Activated gamma-delta T cell treated with Interleukin-2 at 50 U/mL for 16 hours (primary cell): ENCODE measurements around the gene UBE2B.
A peak's percentile ranks its signal among the peaks of the same experiment; 100 is the strongest.
"Not testable (repeated sequence)": the region's sequence is repeated elsewhere in the genome, so short reads cannot be mapped to it uniquely, and the experiment has no call there.

ENCODE experiments used
- DNase-seq: peaks from one replicate; pipeline ENCODE4 v3.0.0-alpha.2; 2020

The UBE2B gene

DNA sequence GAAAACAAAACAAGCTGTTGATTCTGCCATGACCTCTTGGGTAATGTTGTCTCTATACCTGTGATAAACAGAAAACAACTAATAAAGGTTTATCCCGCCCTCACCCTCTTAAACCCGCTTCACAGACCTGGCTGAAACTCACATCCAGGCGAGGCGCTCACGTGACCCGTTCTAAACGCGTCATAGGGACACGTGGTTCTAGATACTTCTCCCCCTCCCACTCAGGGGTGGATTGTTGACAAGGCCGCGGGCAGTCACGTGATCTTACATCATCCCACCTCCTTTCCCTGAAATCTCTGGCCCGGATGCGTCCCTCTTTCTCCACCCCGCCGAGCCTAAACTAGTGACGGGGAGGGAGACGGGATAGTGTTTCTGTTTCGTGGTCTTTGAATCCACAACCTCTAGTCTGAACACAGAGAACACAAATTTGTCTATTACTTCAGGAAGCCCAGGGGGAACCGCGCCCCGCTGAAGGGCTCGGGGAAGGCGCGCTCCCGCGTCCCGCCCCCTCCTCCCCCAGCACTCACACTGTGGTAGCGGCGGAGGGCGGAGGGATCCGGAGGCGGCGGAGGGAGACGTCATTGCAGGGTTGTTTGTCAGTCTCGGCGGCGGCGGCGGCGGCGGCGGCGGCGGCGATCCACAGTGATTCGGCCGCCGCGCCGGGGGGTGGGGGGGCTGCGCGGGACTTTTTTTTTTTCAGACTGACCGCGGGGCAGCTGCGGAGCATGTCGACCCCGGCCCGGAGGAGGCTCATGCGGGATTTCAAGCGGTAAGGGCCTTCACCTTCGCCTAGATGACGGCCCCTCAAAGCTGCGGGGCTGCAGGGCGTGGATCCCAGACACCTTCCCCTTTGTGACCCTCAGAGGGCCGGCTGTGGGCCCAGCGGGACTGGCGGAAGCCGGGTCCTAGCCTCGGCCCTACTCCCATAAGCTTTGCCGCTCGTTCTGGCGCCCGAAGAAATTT lies at the start of gene UBE2B:
UBE2B (plus strand) TSS at position 699 of the 963 bp plus-strand sequence; CDS start at position 726, 27 bp downstream.
- DNase-seq, result peak; percentile 98

DNA sequence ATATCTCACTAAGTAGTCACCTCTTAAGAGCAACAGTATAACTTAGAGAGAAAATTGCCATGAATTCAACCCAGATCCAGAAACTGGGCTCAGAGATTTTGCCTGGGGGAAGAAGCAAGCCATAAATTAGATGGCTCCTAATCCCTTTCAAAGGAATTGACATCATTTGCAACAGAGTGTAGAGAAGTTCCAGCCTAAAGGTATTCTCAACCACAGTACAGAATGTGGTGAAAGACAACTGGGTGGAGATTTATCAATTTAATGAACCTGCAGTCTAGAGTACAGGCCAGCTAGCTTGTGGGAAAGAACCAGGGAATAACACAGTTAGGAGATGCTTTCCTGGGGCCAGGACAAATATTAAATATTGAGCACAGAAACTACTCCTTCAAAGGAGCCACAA lies 44.0 kb upstream of the UBE2B start:
- DNase-seq, result no peak

DNA sequence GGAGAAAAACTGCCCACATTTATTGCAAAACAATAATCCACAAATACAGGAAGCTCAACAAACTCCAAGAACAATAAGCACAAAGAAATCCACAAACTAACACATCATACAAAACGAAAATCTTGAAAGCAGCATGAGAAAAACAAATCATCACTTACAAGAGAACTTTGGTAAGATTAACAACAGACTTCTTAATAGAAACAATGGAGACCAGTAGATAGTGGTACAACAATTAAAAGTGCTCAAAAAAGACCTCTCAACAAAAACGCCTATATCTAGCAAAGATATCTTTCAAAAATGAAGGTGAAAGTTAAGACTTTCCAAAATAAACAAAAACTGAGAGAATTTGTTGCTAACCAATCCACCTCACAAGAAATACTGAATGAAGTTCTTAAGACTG lies 42.8 kb upstream of the UBE2B start:
- DNase-seq, result no peak

DNA sequence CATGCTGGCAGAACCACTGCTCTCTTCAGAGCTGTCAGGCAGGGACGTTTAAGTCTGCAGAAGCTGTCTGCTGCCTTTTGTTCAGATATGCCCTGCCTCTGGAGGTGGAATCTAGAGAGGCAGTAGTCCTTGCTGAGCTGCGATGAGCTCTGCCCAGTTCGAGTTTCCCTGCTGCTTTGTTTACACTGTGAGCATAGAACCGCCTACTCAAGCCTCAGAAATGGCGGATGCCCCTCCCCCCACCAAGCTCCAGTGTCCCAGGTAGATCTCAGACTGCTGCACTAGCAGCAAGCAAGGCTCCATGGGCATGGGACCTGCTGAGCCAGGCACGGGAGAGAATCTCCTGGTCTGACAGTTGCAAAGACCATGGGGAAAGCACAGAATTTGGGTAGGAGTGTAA lies 34.5 kb upstream of the UBE2B start:
- DNase-seq, result not testable (repeated sequence)

DNA sequence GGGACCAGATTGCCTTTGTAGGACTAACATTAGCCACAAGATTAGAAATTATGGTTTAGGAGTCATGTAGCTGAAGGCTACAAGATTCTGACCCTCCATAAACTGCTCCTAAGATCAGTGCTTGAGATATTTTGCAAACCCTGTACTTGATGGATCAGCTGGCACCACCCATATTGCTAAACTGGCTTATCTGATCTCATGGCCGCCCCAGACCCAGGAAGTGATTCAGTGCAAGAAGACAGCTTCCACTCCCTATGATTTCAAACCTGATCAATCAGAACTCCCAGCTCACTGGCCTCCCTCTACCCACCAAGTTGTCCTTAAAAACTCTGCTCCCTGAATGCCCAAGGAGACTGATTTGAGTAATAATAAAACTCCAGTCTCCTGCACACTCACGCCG lies 27.9 kb upstream of the UBE2B start:
- not testable (repeated sequence) for DNase-seq

DNA sequence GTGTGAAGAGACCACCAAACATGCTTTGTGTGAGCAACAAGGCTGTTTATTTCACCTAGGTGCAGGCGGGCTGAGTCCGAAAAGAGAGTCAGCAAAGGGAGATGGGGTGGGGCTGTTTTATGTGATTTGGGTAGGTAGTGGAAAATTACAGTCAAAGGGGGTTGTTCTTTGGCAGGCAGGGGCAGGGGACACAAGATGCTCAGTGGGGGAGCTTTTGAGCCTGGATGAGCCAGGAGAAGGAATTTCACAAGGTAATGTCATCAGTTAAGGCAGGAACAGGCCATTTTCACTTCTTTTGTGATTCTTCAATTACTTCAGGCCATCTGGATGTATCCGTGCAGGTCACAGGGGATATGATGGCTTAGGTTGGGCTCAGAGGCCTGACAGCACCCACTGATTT lies 25.9 kb upstream of the UBE2B start:
- DNase-seq, result not testable (repeated sequence)

DNA sequence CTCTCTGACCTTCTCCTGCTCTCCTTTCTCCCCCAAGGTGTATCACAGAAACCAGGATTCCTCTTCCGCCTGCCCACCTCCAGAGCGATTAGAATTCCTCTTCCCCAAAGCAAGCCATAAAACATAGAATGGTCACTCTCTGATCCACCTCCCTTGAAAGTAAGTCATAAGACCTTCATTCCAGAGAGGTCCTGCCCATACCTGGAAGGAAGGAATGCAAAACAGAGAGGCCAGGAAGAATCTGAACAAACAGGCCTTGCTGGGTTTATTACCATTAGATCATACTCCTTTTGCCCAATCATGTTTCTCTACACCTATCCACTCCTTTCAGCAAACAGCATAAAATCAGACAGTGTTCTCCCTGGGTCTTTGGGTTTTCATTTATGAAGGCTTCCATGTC lies 25.4 kb upstream of the UBE2B start:
- no peak for DNase-seq

DNA sequence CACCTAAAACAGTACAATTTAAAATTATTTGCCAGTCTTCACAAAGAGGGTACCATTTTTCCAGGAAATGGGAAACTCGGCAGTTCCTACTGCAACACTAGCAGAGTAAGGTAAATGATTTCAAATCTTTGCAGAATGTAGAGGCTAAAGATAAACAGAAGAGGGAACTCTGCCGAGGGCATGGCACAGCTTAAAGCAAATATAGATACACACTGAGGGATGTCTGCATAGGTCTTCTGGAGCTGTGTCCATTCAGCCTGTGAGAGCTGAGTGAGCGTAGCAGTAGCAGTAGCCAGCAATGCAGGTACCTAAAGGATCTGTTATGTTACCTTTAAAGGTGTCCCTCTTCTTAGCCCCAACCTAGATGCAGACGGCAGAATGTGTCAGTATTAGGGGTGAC lies 21.9 kb upstream of the UBE2B start:
- DNase-seq, result no peak

DNA sequence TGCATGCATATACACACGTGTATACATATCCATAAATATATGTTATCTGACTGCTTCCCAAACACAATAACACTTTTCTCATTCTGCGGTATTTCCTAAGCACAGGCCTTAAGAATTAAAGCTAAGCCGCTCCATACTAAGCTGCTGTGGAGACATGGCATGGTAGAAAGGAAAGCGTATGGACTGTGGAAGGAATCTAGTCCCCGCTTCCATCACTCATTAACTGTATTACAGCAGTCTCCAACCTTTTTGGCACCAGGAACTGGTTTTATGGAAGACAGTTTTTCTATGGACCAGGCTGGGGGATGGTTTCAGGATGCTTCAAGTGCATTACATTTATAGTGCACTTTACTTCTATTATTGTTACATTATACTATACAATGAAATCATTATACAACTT lies 15.7 kb upstream of the UBE2B start:
- DNase-seq, result no peak

DNA sequence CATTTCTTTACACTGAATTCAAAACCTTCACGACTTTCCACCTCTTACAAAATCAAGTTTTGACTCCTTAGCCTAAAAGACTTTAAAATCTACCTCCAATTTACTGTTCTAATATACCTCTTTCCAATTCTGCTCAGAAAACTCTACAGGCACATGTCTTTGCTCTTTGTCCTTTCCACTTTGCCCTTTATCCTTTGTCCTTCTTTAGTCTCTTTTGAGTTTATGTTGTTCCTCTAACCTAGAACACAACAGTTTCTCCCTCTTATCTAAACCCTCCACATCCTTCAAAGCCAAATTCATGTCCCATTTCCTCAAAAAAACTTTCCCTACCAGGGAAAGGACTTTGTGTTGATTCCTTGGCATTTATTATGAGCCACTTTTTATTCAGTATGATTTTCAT lies 5.8 kb upstream of the UBE2B start:
- no peak for DNase-seq

DNA sequence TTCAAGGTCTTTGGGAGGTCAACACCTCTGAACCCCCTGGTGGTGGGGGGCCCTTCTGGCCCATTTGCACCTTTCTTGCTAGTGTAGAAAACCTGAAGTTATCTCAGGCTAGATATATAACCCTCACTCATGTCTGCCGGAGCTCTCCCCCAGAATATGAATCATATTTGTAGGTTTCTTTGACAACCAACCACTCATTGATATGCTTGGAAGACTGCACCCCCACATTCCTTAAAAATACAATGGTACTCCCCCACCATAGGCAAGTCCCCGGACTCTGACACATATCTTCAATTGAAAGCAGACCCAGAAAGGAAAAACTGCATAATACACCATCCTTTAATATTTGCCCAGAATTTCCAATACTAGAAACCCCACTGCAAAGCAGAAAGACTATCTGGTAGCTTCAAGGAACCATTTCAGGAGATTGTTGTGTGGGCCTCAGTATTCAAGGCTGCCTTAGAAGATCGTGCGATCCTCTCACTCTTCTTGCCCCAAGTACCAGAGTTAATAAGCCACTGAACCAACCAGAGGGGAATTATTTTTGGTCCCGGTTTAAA lies 978 bp upstream of the UBE2B start:
- no peak for DNase-seq

DNA sequence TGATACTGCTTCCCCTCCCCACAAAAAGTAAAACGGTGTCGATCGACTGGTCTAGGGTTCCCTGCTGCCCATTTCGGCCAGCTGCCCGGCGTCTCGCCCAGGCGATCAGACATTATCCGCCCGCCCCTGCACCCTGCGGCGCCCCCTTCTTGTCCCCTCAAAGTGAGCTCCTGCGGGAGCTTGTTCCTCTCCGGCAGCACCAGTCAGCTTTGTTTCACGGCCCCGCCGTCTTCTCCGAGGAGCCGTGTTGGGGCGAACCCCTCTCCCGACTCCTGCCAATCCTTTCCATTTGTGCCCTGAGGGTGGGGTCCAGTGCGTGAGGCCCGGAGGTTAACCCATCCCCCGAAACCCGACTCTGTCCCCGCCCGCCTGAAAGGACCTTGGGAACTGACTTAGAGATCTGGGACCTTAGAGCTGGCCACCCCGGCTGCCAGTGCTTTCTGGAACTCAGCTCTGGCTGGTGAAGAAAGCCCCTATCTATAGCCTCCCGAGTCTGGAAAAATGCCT lies 518 bp downstream of the UBE2B start:
- DNase-seq, result peak; percentile 30

DNA sequence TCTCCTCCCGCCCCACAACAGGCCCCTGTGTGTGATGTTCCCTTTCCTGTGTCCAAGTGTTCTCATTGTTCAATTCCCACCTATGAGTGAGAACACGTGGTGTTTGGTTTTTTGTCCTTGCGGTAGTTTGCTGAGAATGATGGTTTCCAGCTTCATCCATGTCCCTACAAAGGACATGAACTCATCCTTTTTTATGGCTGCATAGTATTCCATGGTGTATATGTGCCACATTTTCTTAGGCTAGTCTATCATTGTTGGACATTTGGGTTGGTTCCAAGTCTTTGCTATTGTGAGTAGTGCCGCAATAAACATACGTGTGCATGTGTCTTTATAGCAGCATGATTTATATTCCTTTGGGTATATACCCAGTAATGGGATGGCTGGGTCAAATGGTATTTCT lies 2.3 kb downstream of the UBE2B start:
- not testable (repeated sequence) for DNase-seq

DNA sequence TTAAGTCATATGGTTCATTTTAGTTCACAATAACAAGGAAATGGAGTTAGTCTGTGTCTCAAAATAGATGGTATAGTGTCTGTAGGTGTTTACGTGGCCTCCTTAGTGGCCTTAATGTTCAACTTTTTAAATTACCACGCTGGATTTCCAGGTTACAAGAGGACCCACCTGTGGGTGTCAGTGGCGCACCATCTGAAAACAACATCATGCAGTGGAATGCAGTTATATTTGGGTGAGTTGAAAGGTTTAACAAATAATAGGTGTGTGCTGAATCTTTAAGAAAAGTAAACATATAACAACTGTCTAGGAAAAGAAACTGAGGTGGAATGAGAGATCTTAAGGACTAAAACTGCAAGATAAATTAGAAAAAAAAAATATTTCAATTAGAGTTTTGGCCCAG lies 2.9 kb downstream of the UBE2B start:
- DNase-seq, result no peak

DNA sequence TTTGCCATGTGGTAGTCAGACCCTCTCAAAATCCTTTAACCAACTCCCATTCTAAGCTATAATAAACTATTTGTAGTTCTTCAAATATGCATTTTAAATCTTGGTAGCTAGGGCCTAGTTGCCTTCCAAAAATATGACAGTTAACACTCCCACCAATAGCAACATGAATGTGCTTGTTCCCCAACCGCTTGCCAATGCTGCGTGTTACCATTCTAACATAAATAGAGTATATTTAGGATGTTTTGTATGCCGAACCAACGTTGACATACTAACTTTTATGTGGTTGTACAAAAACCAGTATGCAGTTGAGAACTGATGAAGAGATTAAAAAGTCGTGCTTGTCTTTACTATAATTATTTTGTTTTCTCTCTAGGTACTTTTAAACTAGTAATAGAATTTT lies 9.0 kb downstream of the UBE2B start:
- DNase-seq, result no peak

DNA sequence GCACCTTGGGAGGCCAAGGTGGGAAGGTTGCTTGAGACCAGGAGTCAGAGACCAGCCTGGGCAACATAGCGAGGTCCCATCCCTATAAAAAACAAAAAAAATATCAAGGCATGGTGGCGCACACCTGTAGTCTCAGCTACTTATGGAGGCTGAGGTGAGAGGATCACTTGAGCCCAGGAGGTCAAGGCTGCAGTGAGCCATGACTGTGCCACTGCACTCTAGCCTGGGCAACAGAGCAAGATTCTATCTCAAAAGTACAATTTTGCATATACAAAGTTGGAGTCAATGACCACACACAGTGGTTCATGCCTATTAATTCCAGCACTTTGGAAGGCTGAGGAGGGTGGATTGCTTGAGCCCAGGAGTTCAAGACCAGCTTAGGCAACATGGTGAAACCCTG lies 10.8 kb downstream of the UBE2B start:
- DNase-seq, result not testable (repeated sequence)

DNA sequence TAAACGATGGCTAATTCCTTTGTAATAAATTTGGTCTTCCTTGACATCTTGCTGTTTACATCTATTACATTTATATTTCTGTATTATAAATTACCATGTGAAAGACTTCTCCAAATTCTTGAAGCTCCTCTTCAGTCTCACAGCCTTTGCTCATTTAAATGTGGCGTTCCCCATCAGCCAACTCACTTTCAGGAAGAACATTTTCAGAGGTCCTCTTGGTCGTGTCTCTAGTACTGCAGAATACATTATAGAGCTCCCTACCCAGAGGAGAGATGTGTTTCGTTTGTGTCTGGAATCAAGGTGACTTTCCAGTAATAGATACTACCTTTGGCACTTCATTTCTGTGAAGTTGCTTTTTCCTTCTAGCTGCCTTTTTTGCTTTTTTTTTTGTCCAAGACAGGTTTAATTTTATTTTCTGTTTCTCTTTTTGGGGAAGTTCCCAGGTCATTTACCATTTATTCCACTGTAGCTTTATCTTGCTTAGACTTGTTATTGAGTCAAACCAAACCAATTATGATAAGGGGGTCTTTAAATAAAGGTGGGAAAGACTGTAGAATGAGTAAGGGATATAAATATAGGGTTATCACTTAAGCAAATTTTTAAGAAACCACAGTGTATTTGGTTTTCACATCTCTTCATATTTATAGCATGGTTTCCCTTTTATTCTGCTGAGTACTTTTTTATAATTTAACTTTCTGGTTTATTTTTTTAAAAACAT lies 12.8 kb downstream of the UBE2B start:
- DNase-seq, result no peak

DNA sequence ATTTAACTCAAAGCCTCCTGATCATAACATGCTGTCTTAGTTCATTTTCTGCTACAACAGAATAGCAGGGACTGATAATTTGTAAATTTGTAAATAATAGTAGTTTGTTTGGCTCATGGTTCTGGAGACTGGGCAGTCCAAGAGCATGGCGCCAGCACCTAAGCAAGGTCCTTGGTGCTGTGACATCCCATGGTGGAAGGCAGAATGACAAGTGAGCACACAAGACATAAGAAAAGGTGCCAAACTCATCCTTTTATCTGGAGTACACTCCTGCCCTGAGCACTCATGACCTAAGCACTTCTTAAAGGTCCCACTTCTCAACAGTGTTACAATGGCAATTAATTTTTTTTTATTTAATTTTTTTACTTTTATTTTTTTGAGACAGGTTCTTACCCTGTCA lies 16.1 kb downstream of the UBE2B start:
- DNase-seq, result no peak

DNA sequence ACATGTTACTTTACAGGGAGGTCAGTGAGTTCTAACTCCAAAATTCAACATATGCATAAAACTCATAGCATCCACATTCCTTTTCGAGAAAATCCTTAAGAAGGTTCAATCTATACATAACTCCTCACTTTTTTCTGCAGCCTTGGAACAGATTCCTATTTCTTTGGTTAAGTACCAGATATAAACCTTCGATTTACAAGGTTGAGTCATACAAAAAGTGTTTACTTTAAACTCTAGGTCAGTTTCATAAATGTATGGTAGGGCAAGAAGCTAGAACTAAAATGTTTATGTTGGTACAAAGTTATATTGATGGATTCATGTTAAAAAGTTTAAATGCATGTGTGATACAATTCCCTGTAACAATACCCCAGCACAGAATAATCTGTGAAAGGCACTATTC lies 20.9 kb downstream of the UBE2B start:
- no peak for DNase-seq

DNA sequence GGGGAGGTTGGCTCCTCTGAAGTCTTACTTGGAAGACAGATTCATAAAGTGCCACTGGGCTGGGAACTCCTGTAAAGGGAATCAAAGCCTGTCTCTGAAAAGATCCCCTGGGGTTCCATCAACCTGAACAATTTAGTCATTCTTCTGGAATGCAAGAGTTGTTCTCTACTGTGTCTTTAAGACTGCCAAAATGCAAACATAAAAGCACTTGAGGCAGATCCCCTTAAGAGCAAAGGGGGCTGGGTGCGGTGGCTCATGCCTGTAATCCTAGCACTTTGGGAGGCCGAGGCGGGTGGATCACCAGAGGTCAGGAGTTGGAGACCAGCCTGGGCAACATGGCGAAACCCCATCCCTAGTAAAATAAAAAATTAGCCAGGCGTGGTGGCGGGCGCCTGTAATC lies 23.6 kb downstream of the UBE2B start:
- DNase-seq, result no peak

DNA sequence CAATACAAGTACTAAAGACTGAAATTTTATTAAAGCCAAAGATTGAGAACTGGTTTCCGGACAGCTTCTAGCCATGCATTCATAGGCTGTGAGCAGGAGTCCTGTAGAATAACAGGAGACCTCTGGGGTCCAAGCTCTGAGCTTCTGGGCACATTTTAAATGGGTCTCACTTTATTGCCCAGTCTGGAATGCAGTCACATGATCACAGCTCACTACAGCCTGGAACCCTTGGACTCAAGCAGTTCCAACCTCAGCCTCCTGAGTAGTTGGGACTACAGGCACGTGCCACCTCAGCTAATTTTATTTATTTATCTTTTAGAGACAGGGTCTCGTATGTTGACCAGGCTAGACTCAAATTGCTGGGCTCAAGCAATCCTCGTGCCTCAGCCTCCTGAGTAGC lies 24.9 kb downstream of the UBE2B start:
- DNase-seq, result no peak

DNA sequence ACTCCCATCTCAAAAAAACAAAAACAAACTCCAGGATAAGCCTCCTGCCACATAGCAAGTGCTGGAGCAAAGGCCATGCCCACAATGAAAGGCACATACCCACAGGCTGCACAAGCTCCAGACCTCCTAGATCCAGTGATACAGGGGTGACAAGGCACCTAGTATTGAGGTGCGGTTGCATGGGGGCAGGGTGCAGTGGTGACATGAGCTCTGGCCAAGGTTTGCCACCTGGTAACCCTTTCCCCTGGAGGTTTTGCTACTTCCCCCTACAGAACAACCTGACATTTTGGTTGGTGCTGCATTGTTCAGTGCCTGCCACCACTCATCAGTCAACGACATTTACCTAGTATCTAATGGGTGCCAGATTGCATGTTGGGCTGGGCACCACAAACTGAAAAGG lies 25.8 kb downstream of the UBE2B start:
- DNase-seq, result no peak

DNA sequence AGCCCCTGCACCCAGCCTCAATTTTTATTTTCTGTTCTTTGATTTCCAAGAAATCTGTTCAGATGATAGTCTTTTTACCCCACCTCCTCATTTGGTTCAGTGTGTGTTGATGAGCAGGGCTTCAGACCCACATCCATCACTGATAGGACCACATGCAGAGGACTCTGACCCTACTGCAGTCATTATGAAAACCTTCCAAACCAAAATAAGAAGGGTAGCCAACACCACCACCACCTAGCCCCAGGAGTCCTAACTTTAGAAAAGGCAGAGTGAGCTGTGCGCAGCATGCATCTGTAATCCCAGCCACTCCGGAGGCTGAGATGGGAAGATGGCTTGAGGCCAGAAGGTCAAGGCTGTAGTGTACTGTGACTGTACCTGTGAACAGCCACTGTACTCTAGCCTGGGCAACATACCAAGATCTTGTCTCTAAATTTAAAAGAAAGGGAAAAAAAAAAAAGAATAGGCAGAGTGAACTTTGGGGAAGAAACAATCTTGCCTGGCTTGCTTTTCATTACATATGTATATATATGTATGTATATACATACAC lies 27.3 kb downstream of the UBE2B start:
- no peak for DNase-seq
